WTC11 (cell line): ENCODE data around the gene DDX46. TPM values are rescaled to one million over a fixed set of nuclear protein-coding genes. Genes with fewer than 3 reads are reported as not detected.

Experiments
- ATAC-seq: fragments of 200-7000 bp; cut with Tn5 transposase; 2 replicates; pipeline ENCODE4 v1.10.0; 2021; ENCODE audit warnings: mild to moderate bottlenecking, moderate library complexity
- CTCF ChIA-PET: fragments of 300-600 bp; sonication (Branson Sonifier 250); formaldehyde crosslinking; loops from one replicate; lab custom pipeline; 2021; ENCODE audit warnings: antibody characterized with exemption; lab: Charles Lee
- POLR2A ChIA-PET: fragments of 350-600 bp; sonication (Branson Sonifier 250); formaldehyde crosslinking; loops from one replicate; lab custom pipeline; 2021; ENCODE audit warnings: antibody characterized with exemption; lab: Charles Lee
- DNase-seq: peaks from one replicate; pipeline ENCODE4 v3.0.0; 2021; ENCODE audit warnings: low spot score
- H3K27ac Mint-ChIP-seq: 2 replicates; pipeline ENCODE4 v1.8.0; 2021; ENCODE audit warnings: mixed read lengths
- H3K27me3 Mint-ChIP-seq: 2 replicates; pipeline ENCODE4 v1.8.0; 2021; ENCODE audit warnings: low read depth, mild to moderate bottlenecking, moderate library complexity, mixed read lengths
- H3K36me3 Mint-ChIP-seq: 2 replicates; pipeline ENCODE4 v1.8.0; 2021; ENCODE audit warnings: mixed read lengths
- H3K4me1 Mint-ChIP-seq: 2 replicates; pipeline ENCODE4 v1.8.0; 2022; ENCODE audit warnings: mixed read lengths
- H3K4me3 Mint-ChIP-seq: 2 replicates; pipeline ENCODE4 v1.8.0; 2021; ENCODE audit warnings: mild to moderate bottlenecking, moderate library complexity, mixed read lengths
- H3K9me3 Mint-ChIP-seq: 2 replicates; pipeline ENCODE4 v1.8.0; 2021; ENCODE audit warnings: mixed read lengths
- ATF1 ChIP-seq: sonication (generic); formaldehyde crosslinking; IDR thresholded peaks from 2 replicates; pipeline ENCODE4 v1.8.1; 2023; ENCODE audit warnings: mild to moderate bottlenecking, moderate library complexity, missing genetic modification reagents
- CBFB ChIP-seq: sonication (generic); formaldehyde crosslinking; IDR thresholded peaks from 2 replicates; pipeline ENCODE4 v1.8.1; 2022; ENCODE audit warnings: mild to moderate bottlenecking, low read depth, missing genetic modification reagents
- ELF4 ChIP-seq: sonication (generic); formaldehyde crosslinking; IDR thresholded peaks from 2 replicates; pipeline ENCODE4 v1.8.1; 2022; ENCODE audit warnings: low read depth, mild to moderate bottlenecking, moderate library complexity, missing genetic modification reagents
- ETV6 ChIP-seq: sonication (generic); formaldehyde crosslinking; IDR thresholded peaks from 2 replicates; pipeline ENCODE4 v1.8.1; 2022; ENCODE audit warnings: mild to moderate bottlenecking, missing genetic modification reagents
- FOXK1 ChIP-seq: sonication (generic); formaldehyde crosslinking; IDR thresholded peaks from 2 replicates; pipeline ENCODE4 v1.8.0; 2022; ENCODE audit warnings: mild to moderate bottlenecking, moderate library complexity, missing genetic modification reagents
- GRHL2 ChIP-seq: fragments of 250-450 bp; sonication (Bioruptor Pico); IDR thresholded peaks from 2 replicates; pipeline ENCODE4 v1.8.0; 2022; ENCODE audit warnings: mild to moderate bottlenecking, moderate library complexity; ENCODE audit not compliant: insufficient replicate concordance, severe bottlenecking
- HMGA2 ChIP-seq: fragments of 250-450 bp; sonication (Bioruptor Pico); IDR thresholded peaks from 2 replicates; pipeline ENCODE4 v1.4.0; 2021; ENCODE audit warnings: mild to moderate bottlenecking, moderate library complexity
- IRF2 ChIP-seq: sonication (generic); formaldehyde crosslinking; IDR thresholded peaks from 2 replicates; pipeline ENCODE4 v1.8.0; 2022; ENCODE audit warnings: low read depth, missing genetic modification reagents, borderline replicate concordance
- JAZF1 ChIP-seq: fragments of 250-450 bp; sonication (Bioruptor Pico); IDR thresholded peaks from 2 replicates; pipeline ENCODE4 v1.9.0; 2021; ENCODE audit warnings: moderate library complexity, mild to moderate bottlenecking, inconsistent platforms
- NR1H2 ChIP-seq: sonication (generic); formaldehyde crosslinking; IDR thresholded peaks from 2 replicates; pipeline ENCODE4 v1.9.0; 2021; ENCODE audit warnings: mild to moderate bottlenecking, moderate library complexity, missing genetic modification reagents
- NR2C2 ChIP-seq: sonication (generic); formaldehyde crosslinking; IDR thresholded peaks from 2 replicates; pipeline ENCODE4 v1.8.0; 2022; ENCODE audit warnings: mild to moderate bottlenecking, missing genetic modification reagents
- RORB ChIP-seq: fragments of 250-450 bp; sonication (Bioruptor Pico); IDR thresholded peaks from 2 replicates; pipeline ENCODE4 v1.9.0; 2021; ENCODE audit warnings: mild to moderate bottlenecking
- ZBTB21 ChIP-seq: sonication (generic); formaldehyde crosslinking; IDR thresholded peaks from 2 replicates; pipeline ENCODE4 v1.8.1; 2023; ENCODE audit warnings: mild to moderate bottlenecking, missing genetic modification reagents, borderline replicate concordance
- ZNF121 ChIP-seq: sonication (generic); formaldehyde crosslinking; IDR thresholded peaks from 2 replicates; pipeline ENCODE4 v1.8.0; 2023; ENCODE audit warnings: missing genetic modification reagents
- ZNF219 ChIP-seq: sonication (generic); formaldehyde crosslinking; IDR thresholded peaks from 2 replicates; pipeline ENCODE4 v1.8.0; 2023; ENCODE audit warnings: missing genetic modification reagents, mild to moderate bottlenecking, borderline replicate concordance
- ZNF263 ChIP-seq: sonication (generic); formaldehyde crosslinking; IDR thresholded peaks from 2 replicates; pipeline ENCODE4 v1.8.1; 2022; ENCODE audit warnings: low read depth, mild to moderate bottlenecking, moderate library complexity, missing genetic modification reagents
- total RNA-seq: library from RNA; stranded (reverse); gene quantifications from 3 replicates; pipeline ENCODE4 v1.2.3, GENCODE V29; 2021
- TF ChIP-seq, protein P1 (sequence below): sonication (generic); formaldehyde crosslinking; IDR thresholded peaks from 2 replicates; pipeline ENCODE4 v1.8.1; 2023; ENCODE audit warnings: mild to moderate bottlenecking, missing genetic modification reagents, borderline replicate concordance
- TF ChIP-seq, protein P2 (sequence below): sonication (generic); formaldehyde crosslinking; IDR thresholded peaks from 2 replicates; pipeline ENCODE4 v1.8.1; 2022; ENCODE audit warnings: low read depth, missing genetic modification reagents, borderline replicate concordance
- TF ChIP-seq, protein P3 (sequence below): fragments of 250-450 bp; sonication (Bioruptor Pico); conservative IDR thresholded peaks from 2 replicates; pipeline ENCODE4 v1.9.0; 2021; ENCODE audit warnings: mild to moderate bottlenecking
- TF ChIP-seq, protein P4 (sequence below): sonication (generic); formaldehyde crosslinking; conservative IDR thresholded peaks from 2 replicates; pipeline ENCODE4 v1.8.1; 2022; ENCODE audit warnings: mild to moderate bottlenecking, missing genetic modification reagents
- TF ChIP-seq, protein P5 (sequence below): sonication (generic); formaldehyde crosslinking; IDR thresholded peaks from 2 replicates; pipeline ENCODE4 v1.8.1; 2022; ENCODE audit warnings: low read depth, mild to moderate bottlenecking, moderate library complexity, missing genetic modification reagents, borderline replicate concordance
- TF ChIP-seq, protein P6 (sequence below): sonication (generic); formaldehyde crosslinking; conservative IDR thresholded peaks from 2 replicates; pipeline ENCODE4 v1.8.1; 2023; ENCODE audit warnings: mild to moderate bottlenecking, low read depth, missing genetic modification reagents, moderate library complexity

Gene DDX46
- total RNA-seq, 1 experiment from 2014 or later, result 123 TPM

DNA sequence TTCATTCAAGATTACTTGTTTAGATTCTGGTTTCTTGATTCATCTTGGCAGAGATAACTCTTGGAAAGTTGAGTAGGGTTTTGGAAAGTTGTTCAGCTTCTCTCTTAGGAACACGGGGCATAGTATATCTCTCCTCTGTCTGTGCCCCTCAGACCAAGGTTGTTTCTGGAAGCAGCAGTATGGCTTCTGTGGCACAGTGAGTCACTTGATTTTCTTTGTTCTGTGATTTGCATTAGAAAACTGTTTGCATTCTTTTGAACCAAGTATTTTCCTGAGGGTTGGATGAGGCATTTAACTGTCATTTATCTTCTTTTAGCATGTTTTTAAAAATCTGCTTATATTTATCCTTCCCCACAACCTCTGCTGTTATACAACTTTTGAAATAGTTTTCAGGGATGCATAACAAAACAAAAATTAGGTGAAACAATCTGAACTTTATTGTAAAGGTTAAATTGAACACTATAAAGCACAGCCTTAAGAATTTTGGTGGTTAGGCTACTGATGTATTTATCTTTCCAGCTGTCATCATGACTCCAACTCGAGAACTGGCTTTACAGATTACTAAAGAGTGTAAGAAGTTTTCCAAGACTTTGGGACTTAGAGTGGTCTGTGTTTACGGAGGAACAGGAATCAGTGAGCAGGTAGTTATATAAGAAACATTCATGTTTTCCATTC, 26.5 kb downstream of the DDX46 start:
- peak; percentile 79 for ATAC-seq
- Mint-ChIP-seq H3K4me1 (peaks cover 15% of the 10 kb centered on the region), H3K27me3 (no peaks in the 10 kb centered on the region), H3K9me3 (no peaks in the 10 kb centered on the region), H3K36me3 (peaks cover 80% of the 10 kb centered on the region), H3K27ac (peak overlapping the region; percentile 85), H3K4me3 (no peak overlapping the region)
- TF ChIP-seq ZNF121 (CRISPR knock-in tag) (no peak), CBFB (CRISPR knock-in tag) (no peak), FOXK1 (CRISPR knock-in tag) (no peak), IRF2 (no peak), ATF1 (CRISPR knock-in tag) (no peak), ELF4 (no peak), GRHL2 (CRISPR knock-in tag) (no peak)
- CTCF ChIA-PET, result interaction anchor here (0.6 kb wide), 1 partner anchor 406 kb away, joined by 4 read pairs; no protein-coding TSS in a partner anchor
- POLR2A ChIA-PET, result no interaction called here
- DNase-seq, result no peak

DNA sequence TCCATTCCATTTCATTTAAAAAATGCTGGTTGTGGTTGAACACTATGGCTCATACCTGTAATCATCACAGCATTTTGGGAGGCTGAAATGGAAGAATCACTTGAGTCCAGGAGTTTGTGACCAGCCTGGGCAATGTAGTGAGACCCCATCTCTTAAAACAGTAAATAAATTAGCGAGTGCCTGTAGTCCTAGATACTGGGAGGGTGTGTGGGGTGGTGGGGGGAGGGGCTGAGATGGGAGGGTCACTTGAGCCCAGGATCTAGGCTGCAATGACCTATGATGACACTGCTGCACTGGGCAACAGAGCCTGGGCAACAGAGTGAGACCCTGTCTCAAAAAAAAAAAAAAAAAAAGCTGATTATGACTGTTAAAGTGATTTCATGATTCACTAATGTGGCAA, 29.1 kb downstream of the DDX46 start:
- ChIA-PET POLR2A (interaction anchor here (0.6 to 0.7 kb wide), 2 partner anchors 131 to 210 kb away, joined by 3 to 5 read pairs; no protein-coding TSS in a partner anchor), CTCF (no interaction called here)
- no peaks in the 10 kb centered on the region for H3K27me3 Mint-ChIP-seq
- DNase-seq (no peak), ATAC-seq (no peak)
- H3K9me3 Mint-ChIP-seq, result no peaks in the 10 kb centered on the region
- H3K4me3 Mint-ChIP-seq, result no peak overlapping the region
- H3K27ac Mint-ChIP-seq, result no peak overlapping the region
- peaks cover 85% of the 10 kb centered on the region for H3K36me3 Mint-ChIP-seq
- H3K4me1 Mint-ChIP-seq, result peaks cover 15% of the 10 kb centered on the region
- TF ChIP-seq, protein P1, sequence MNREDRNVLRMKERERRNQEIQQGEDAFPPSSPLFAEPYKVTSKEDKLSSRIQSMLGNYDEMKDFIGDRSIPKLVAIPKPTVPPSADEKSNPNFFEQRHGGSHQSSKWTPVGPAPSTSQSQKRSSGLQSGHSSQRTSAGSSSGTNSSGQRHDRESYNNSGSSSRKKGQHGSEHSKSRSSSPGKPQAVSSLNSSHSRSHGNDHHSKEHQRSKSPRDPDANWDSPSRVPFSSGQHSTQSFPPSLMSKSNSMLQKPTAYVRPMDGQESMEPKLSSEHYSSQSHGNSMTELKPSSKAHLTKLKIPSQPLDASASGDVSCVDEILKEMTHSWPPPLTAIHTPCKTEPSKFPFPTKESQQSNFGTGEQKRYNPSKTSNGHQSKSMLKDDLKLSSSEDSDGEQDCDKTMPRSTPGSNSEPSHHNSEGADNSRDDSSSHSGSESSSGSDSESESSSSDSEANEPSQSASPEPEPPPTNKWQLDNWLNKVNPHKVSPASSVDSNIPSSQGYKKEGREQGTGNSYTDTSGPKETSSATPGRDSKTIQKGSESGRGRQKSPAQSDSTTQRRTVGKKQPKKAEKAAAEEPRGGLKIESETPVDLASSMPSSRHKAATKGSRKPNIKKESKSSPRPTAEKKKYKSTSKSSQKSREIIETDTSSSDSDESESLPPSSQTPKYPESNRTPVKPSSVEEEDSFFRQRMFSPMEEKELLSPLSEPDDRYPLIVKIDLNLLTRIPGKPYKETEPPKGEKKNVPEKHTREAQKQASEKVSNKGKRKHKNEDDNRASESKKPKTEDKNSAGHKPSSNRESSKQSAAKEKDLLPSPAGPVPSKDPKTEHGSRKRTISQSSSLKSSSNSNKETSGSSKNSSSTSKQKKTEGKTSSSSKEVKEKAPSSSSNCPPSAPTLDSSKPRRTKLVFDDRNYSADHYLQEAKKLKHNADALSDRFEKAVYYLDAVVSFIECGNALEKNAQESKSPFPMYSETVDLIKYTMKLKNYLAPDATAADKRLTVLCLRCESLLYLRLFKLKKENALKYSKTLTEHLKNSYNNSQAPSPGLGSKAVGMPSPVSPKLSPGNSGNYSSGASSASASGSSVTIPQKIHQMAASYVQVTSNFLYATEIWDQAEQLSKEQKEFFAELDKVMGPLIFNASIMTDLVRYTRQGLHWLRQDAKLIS (CRISPR knock-in tag), result no peak
- TF ChIP-seq, protein P2, sequence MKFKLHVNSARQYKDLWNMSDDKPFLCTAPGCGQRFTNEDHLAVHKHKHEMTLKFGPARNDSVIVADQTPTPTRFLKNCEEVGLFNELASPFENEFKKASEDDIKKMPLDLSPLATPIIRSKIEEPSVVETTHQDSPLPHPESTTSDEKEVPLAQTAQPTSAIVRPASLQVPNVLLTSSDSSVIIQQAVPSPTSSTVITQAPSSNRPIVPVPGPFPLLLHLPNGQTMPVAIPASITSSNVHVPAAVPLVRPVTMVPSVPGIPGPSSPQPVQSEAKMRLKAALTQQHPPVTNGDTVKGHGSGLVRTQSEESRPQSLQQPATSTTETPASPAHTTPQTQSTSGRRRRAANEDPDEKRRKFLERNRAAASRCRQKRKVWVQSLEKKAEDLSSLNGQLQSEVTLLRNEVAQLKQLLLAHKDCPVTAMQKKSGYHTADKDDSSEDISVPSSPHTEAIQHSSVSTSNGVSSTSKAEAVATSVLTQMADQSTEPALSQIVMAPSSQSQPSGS (CRISPR knock-in tag), result no peak
- TF ChIP-seq HMGA2 (no peak), NR2C2 (CRISPR knock-in tag) (no peak), CBFB (CRISPR knock-in tag) (no peak), RORB (CRISPR knock-in tag) (no peak), ZNF121 (CRISPR knock-in tag) (no peak), JAZF1 (no peak), ZNF263 (CRISPR knock-in tag) (no peak), ZNF219 (CRISPR knock-in tag) (no peak), NR1H2 (CRISPR knock-in tag) (no peak), ZBTB21 (CRISPR knock-in tag) (no peak), ETV6 (CRISPR knock-in tag) (no peak)
- TF ChIP-seq, protein P3, sequence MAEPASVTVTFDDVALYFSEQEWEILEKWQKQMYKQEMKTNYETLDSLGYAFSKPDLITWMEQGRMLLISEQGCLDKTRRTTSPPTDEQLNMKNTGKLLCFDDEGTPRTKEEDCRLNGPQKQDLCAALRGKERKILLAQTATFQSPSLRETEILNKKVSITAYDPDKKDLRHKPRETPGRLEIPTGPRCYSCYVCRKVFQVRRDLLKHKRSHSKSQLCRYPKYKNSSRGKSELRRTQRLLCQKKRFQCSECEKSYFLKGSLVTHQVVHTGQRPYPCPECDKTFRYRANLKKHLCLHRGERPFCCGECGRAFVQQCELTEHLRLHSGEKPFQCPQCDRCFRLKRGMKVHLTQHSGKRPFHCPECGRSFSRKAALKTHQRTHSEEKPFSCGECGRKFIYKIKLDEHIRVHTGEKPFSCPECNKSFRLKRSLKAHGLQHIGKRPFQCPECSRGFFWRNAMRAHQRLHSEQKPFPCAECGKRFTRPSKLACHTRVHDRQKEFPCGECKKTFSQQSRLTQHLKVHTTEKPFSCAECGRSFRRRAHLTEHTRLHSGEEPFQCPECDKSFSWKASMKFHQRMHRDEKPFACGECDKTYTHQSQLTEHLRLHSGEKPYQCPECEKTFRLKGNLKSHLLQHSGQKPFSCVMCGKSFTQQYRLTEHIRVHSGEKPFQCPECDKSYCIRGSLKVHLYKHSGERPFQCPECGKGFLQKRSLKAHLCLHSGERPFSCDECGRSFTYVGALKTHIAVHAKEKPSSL (CRISPR knock-in tag), result no peak
- TF ChIP-seq, protein P4, sequence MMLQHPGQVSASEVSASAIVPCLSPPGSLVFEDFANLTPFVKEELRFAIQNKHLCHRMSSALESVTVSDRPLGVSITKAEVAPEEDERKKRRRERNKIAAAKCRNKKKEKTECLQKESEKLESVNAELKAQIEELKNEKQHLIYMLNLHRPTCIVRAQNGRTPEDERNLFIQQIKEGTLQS (CRISPR knock-in tag), result no peak
- TF ChIP-seq, protein P5, sequence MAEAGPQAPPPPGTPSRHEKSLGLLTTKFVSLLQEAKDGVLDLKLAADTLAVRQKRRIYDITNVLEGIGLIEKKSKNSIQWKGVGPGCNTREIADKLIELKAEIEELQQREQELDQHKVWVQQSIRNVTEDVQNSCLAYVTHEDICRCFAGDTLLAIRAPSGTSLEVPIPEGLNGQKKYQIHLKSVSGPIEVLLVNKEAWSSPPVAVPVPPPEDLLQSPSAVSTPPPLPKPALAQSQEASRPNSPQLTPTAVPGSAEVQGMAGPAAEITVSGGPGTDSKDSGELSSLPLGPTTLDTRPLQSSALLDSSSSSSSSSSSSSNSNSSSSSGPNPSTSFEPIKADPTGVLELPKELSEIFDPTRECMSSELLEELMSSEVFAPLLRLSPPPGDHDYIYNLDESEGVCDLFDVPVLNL, result no peak
- TF ChIP-seq, protein P6, sequence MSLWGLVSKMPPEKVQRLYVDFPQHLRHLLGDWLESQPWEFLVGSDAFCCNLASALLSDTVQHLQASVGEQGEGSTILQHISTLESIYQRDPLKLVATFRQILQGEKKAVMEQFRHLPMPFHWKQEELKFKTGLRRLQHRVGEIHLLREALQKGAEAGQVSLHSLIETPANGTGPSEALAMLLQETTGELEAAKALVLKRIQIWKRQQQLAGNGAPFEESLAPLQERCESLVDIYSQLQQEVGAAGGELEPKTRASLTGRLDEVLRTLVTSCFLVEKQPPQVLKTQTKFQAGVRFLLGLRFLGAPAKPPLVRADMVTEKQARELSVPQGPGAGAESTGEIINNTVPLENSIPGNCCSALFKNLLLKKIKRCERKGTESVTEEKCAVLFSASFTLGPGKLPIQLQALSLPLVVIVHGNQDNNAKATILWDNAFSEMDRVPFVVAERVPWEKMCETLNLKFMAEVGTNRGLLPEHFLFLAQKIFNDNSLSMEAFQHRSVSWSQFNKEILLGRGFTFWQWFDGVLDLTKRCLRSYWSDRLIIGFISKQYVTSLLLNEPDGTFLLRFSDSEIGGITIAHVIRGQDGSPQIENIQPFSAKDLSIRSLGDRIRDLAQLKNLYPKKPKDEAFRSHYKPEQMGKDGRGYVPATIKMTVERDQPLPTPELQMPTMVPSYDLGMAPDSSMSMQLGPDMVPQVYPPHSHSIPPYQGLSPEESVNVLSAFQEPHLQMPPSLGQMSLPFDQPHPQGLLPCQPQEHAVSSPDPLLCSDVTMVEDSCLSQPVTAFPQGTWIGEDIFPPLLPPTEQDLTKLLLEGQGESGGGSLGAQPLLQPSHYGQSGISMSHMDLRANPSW (CRISPR knock-in tag), result no peak
